Myocyte (in vitro differentiated cells): ENCODE data around the gene POLR2B. TPM values are rescaled to one million over a fixed set of nuclear protein-coding genes. Genes with fewer than 3 reads are reported as not detected.
"Not testable (repeated sequence)": the region's sequence is repeated elsewhere in the genome, so short reads cannot be mapped to it uniquely, and the experiment has no call there.

Experiments used
- DNase-seq: peaks from one replicate; pipeline ENCODE4 v3.0.0-alpha.2; 2012; ENCODE audit warnings: low read depth
- polyA plus RNA-seq: library from polyadenylated mRNA; unstranded; fragments of >200 nt; gene quantifications from one replicate; pipeline ENCODE4 v1.2.1, GENCODE V29; 2012; ENCODE audit warnings: missing spikeins
- total RNA-seq: library from RNA; depleted of rRNA; stranded (reverse); fragments of >200 nt; gene quantifications from 2 replicates; pipeline ENCODE4 v1.2.3, GENCODE V29; 2014

POLR2B gene
- total RNA-seq = 145 and 171 TPM in 2 replicates
- polyA plus RNA-seq = 72.0 TPM

- peak; percentile 98 for DNase-seq
These were observed at the start of gene POLR2B for GRCh38 chr4:56978750-56979303. TSS of gene POLR2B (plus strand) at chr4:56978896. CDS start at chr4:56978986, 90 bp downstream.

GRCh38 chr4:56930638-56931037 is 48.1 kb upstream of the POLR2B start:
- no peak for DNase-seq

- no peak for DNase-seq
These were observed 46.8 kb upstream of the POLR2B start for GRCh38 chr4:56931924-56932323.

GRCh38 chr4:56937262-56937661 is 41.4 kb upstream of the POLR2B start:
- DNase-seq = peak; percentile 46

GRCh38 chr4:56939826-56940225 is 38.9 kb upstream of the POLR2B start:
- DNase-seq = not testable (repeated sequence)

- no peak for DNase-seq
These were observed 38.3 kb upstream of the POLR2B start for GRCh38 chr4:56940403-56940802.

GRCh38 chr4:56940971-56941370 is 37.7 kb upstream of the POLR2B start:
- DNase-seq = no peak

- no peak for DNase-seq
These were observed 37.3 kb upstream of the POLR2B start for GRCh38 chr4:56941403-56941802.

GRCh38 chr4:56953680-56954520 is 24.8 kb upstream of the POLR2B start:
- no peak for DNase-seq

- peak; percentile 83 for DNase-seq
These were observed 20.6 kb upstream of the POLR2B start for GRCh38 chr4:56958111-56958517.

GRCh38 chr4:56959100-56959499 is 19.6 kb upstream of the POLR2B start:
- DNase-seq = no peak

- no peak for DNase-seq
These were observed 17.6 kb upstream of the POLR2B start for GRCh38 chr4:56961107-56961500.

- no peak for DNase-seq
These were observed 7.3 kb upstream of the POLR2B start for GRCh38 chr4:56971383-56971782.

- no peak for DNase-seq
These were observed 6.3 kb upstream of the POLR2B start for GRCh38 chr4:56972389-56972788.

- no peak for DNase-seq
These were observed 5.9 kb upstream of the POLR2B start for GRCh38 chr4:56972809-56973208.

GRCh38 chr4:56973336-56973735 is 5.4 kb upstream of the POLR2B start:
- no peak for DNase-seq

- no peak for DNase-seq
These were observed 2.3 kb upstream of the POLR2B start for GRCh38 chr4:56976283-56976836.

- DNase-seq = no peak
These were observed 1.8 kb upstream of the POLR2B start for GRCh38 chr4:56976837-56977320.

GRCh38 chr4:56977321-56978012 is 1.2 kb upstream of the POLR2B start, which contains the start of gene NOA1:
TSS of gene NOA1 (minus strand) at chr4:56977606. CDS start at chr4:56977585, 21 bp downstream.
- DNase-seq = peak; percentile 99

GRCh38 chr4:56979421-56980072 is 851 bp downstream of the POLR2B start:
- DNase-seq = peak; percentile 26

- DNase-seq = no peak
These were observed 3.1 kb downstream of the POLR2B start for GRCh38 chr4:56981795-56982201.
